ENCODE data around the gene ARMC6. TPM values are rescaled to one million over a fixed set of nuclear protein-coding genes. Genes with fewer than 3 reads are reported as not detected.

ARMC6 gene
- total and polyA plus RNA-seq, 4 donors = 23.5 to 33.3 (median 32.2) TPM

- peaks cover 16 to 56% (median 30%) of the 10 kb centered on the region in 4 donors for H3K36me3 ChIP-seq (ENCODE audit: control insufficient read depth in 4 of 4, insufficient read depth in 4 of 4, low read length in 4 of 4)
- ATAC-seq (ENCODE audit: insufficient read depth, low FRiP score) (no peak), DNase-seq (no peak)
- no peak overlapping the region for H3K9ac ChIP-seq (ENCODE audit: insufficient read depth in 1 of 2, low read length in 2 of 2)
- no peak overlapping the region for H3K4me3 ChIP-seq
- no peaks in the 10 kb centered on the region for H3K27me3 ChIP-seq (ENCODE audit: control insufficient read depth in 3 of 3, insufficient read depth in 3 of 3, low read length in 2 of 3)
- no peaks in the 10 kb centered on the region for H3K9me3 ChIP-seq (ENCODE audit: control insufficient read depth in 4 of 4, insufficient read depth in 3 of 4, low read length in 3 of 4)
- no peak for TF ChIP-seq CTCF (IDR thresholded peaks at IDR 0.05; ENCODE audit: control extremely low read depth, extremely low read depth)
- WGBS, 2 donors = 83 to 86% methylated on average over 9 of the region's 9 CpGs
- H3K27ac ChIP-seq (ENCODE audit: low read depth in 1 of 2, low read length in 1 of 2) = no peak overlapping the region
- H3K4me1 ChIP-seq (ENCODE audit: control insufficient read depth in 5 of 5, insufficient read depth in 5 of 5, low read length in 5 of 5) = no peaks in the 10 kb centered on the region
Measured at GRCh38 chr19:19056636-19057275, 23.4 kb downstream of the ARMC6 start.

GRCh38 chr19:19057317-19057716, 23.9 kb downstream of the ARMC6 start:
- ATAC-seq (ENCODE audit: insufficient read depth, low FRiP score) (no peak), DNase-seq (no peak)
- no peak overlapping the region for H3K27ac ChIP-seq (ENCODE audit: low read depth in 1 of 2, low read length in 1 of 2)
- no peaks in the 10 kb centered on the region for H3K27me3 ChIP-seq (ENCODE audit: control insufficient read depth in 3 of 3, insufficient read depth in 3 of 3, low read length in 2 of 3)
- no peak overlapping the region for H3K4me3 ChIP-seq
- H3K9ac ChIP-seq (ENCODE audit: insufficient read depth in 1 of 2, low read length in 2 of 2) = no peak overlapping the region
- peaks cover 16 to 51% (median 26%) of the 10 kb centered on the region in 4 donors for H3K36me3 ChIP-seq (ENCODE audit: control insufficient read depth in 4 of 4, insufficient read depth in 4 of 4, low read length in 4 of 4)
- WGBS, 2 donors = 95% methylated on average over 13 of the region's 13 CpGs
- H3K9me3 ChIP-seq (ENCODE audit: control insufficient read depth in 4 of 4, insufficient read depth in 3 of 4, low read length in 3 of 4) = no peaks in the 10 kb centered on the region
- no peaks in the 10 kb centered on the region for H3K4me1 ChIP-seq (ENCODE audit: control insufficient read depth in 5 of 5, insufficient read depth in 5 of 5, low read length in 5 of 5)
- TF ChIP-seq CTCF (IDR thresholded peaks at IDR 0.05; ENCODE audit: control extremely low read depth, extremely low read depth) = no peak

GRCh38 chr19:19057720-19058119, 24.3 kb downstream of the ARMC6 start:
- H3K4me1 ChIP-seq (ENCODE audit: control insufficient read depth in 5 of 5, insufficient read depth in 5 of 5, low read length in 5 of 5) = no peaks in the 10 kb centered on the region
- ATAC-seq (ENCODE audit: insufficient read depth, low FRiP score) (no peak), DNase-seq (no peak)
- 92 to 93% methylated on average over 7 of the region's 7 CpGs for WGBS, 2 donors
- no peak overlapping the region for H3K27ac ChIP-seq (ENCODE audit: low read depth in 1 of 2, low read length in 1 of 2)
- peaks cover 13 to 47% (median 24%) of the 10 kb centered on the region in 4 donors for H3K36me3 ChIP-seq (ENCODE audit: control insufficient read depth in 4 of 4, insufficient read depth in 4 of 4, low read length in 4 of 4)
- H3K9me3 ChIP-seq (ENCODE audit: control insufficient read depth in 4 of 4, insufficient read depth in 3 of 4, low read length in 3 of 4) = no peaks in the 10 kb centered on the region
- H3K9ac ChIP-seq (ENCODE audit: insufficient read depth in 1 of 2, low read length in 2 of 2) = no peak overlapping the region
- no peaks in the 10 kb centered on the region for H3K27me3 ChIP-seq (ENCODE audit: control insufficient read depth in 3 of 3, insufficient read depth in 3 of 3, low read length in 2 of 3)
- no peak overlapping the region for H3K4me3 ChIP-seq
- TF ChIP-seq CTCF (IDR thresholded peaks at IDR 0.05; ENCODE audit: control extremely low read depth, extremely low read depth) = no peak

Measured in lung (tissue), 12 donors.